Breast epithelium (tissue), 3 donors: ENCODE measurements around the gene ABCC6.
"Not testable (repeated sequence)": the region's sequence is repeated elsewhere in the genome, so short reads cannot be mapped to it uniquely, and the experiment has no call there.

ENCODE experiments used
- POLR2A ChIP-seq: fragments of 450-650 bp; IDR thresholded peaks from one replicate; pipeline ENCODE4 v1.6.1; 2016; ENCODE audit warnings: antibody characterized with exemption, mild to moderate bottlenecking, moderate library complexity
- POLR2AphosphoS5 ChIP-seq, 3 donors: sonication (generic); formaldehyde crosslinking; IDR thresholded peaks; one replicate each; pipeline ENCODE4 v1.6.1; 2017; ENCODE audit warnings: antibody characterized with exemption in 3 of 3
- TF ChIP-seq, protein P1 (sequence below), 3 donors: fragments of 450-650 bp; IDR thresholded peaks; one replicate each; pipeline ENCODE4 v1.5.1; 2016 to 2017; ENCODE audit warnings: antibody characterized with exemption in 3 of 3, mild to moderate bottlenecking in 3 of 3, moderate library complexity in 3 of 3

DNA sequence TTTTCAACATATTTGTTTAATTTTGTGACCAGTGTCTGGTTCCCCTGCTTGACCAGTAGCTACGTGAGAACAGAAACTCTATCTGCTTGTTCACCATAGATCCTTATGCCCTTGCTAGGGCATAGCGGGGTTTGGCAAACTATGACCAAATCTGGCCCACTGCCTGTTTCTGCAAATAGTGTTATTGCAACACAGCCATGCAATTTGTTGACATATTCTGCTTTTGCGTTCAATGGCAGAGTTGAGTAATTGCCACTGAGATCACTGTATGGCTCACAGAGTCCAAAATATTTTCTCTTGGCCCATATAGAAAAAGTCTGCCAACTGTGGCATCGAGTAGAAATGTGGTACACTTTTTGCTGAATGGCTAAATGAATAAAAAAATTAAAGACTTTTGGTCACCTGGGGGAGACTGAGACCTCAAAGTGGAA is 9.4 kb downstream of the ABCC6 start:
- TF ChIP-seq POLR2AphosphoS5 (IDR thresholded peaks at IDR 0.05); POLR2A: not testable (repeated sequence)
- TF ChIP-seq, protein P1, sequence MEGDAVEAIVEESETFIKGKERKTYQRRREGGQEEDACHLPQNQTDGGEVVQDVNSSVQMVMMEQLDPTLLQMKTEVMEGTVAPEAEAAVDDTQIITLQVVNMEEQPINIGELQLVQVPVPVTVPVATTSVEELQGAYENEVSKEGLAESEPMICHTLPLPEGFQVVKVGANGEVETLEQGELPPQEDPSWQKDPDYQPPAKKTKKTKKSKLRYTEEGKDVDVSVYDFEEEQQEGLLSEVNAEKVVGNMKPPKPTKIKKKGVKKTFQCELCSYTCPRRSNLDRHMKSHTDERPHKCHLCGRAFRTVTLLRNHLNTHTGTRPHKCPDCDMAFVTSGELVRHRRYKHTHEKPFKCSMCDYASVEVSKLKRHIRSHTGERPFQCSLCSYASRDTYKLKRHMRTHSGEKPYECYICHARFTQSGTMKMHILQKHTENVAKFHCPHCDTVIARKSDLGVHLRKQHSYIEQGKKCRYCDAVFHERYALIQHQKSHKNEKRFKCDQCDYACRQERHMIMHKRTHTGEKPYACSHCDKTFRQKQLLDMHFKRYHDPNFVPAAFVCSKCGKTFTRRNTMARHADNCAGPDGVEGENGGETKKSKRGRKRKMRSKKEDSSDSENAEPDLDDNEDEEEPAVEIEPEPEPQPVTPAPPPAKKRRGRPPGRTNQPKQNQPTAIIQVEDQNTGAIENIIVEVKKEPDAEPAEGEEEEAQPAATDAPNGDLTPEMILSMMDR (IDR thresholded peaks at IDR 0.05), result not testable (repeated sequence)
